Measurements from ENCODE around the gene TRIP6. TPM values are rescaled to one million over a fixed set of nuclear protein-coding genes. Genes with fewer than 3 reads are reported as not detected.

The TRIP6 gene
- total and polyA plus RNA-seq, 2 of the 8 experiments (the other 6 are each of a cell fraction or from before 2014, with no cell fraction given), result 88.4 to 103 TPM

- Histone ChIP-seq H4K8ac (ENCODE audit: extremely low read depth, insufficient read depth, low read length) (no peak within 1 kb of the TSS), H4K5ac (ENCODE audit: insufficient read length, low read depth, low read length) (no peak within 1 kb of the TSS), H3K23me2 (ENCODE audit: low read depth, low read length) (peaks cover 6% of the 10 kb centered on the region; the same call in 1 of the 2 replicates), H3K36me3 (ENCODE audit: control insufficient read depth in 2 of 4, insufficient read depth in 4 of 4, low read length in 3 of 4) (no peaks in the 10 kb centered on the region), H3K9me3 (ENCODE audit: insufficient read depth in 2 of 2, low read depth in 1 of 2, low read length in 1 of 2) (no peaks in the 10 kb centered on the region), H2BK12ac (ENCODE audit: low read depth, low read length) (peak within 1 kb of the TSS; percentile 9; the same call in 1 of the 2 replicates), H3K27me3 (replicated peaks in 1 of 4; ENCODE audit: control insufficient read depth in 3 of 4, extremely low read depth in 1 of 4, insufficient read depth in 3 of 4, low read length in 3 of 4) (peaks cover 15 to 35% (median 19%) of the 10 kb centered on the region in 4 experiments), H4K20me1 (replicated peaks in 1 of 2; ENCODE audit: control insufficient read depth in 1 of 2, insufficient read depth in 2 of 2, low read length in 2 of 2) (peaks cover 0 to 5% of the 10 kb centered on the region in 2 experiments), H2BK120ac (replicated peaks; ENCODE audit: low read depth, low read length) (no peak within 1 kb of the TSS), H3K56ac (replicated peaks; ENCODE audit: insufficient read length, low read depth, low read length) (no peak within 1 kb of the TSS), H3K18ac (ENCODE audit: extremely low read depth, low read length) (peak within 1 kb of the TSS; percentile 11), H2AK5ac (ENCODE audit: low read depth, low read length) (no peak within 1 kb of the TSS), H2BK5ac (ENCODE audit: low read depth, low read length) (no peak within 1 kb of the TSS), H4K91ac (replicated peaks; ENCODE audit: insufficient read length, low read length) (peak within 1 kb of the TSS; percentile 55), H3K27ac (ENCODE audit: low read depth, low read length) (no peak within 1 kb of the TSS), H2BK20ac (ENCODE audit: low read length) (no peak within 1 kb of the TSS), H3K79me1 (ENCODE audit: low read depth, low read length) (no peaks in the 10 kb centered on the region), H3K9ac (replicated peaks in 1 of 4; ENCODE audit: extremely low read depth in 1 of 4, low read depth in 3 of 4, low read length in 3 of 4) (no peak within 1 kb of the TSS), H3K23ac (ENCODE audit: insufficient read length) (no peak within 1 kb of the TSS), H3K79me2 (ENCODE audit: control insufficient read depth in 1 of 2, insufficient read depth in 2 of 2, low read length in 2 of 2) (no peaks in the 10 kb centered on the region), H2AFZ (ENCODE audit: low read length) (no peak within 1 kb of the TSS), H3K4me2 (ENCODE audit: insufficient read depth in 1 of 2, low read depth in 2 of 2, low read length in 2 of 2) (peak within 1 kb of the TSS; percentile 74 to 78), H3K4me3 (ENCODE audit: extremely low read depth in 1 of 4, insufficient read depth in 2 of 4, low read depth in 3 of 4, low read length in 4 of 4) (peak within 1 kb of the TSS; percentile 10 to 73 (median 42)), H3K4ac (replicated peaks; ENCODE audit: insufficient read length, low read depth, low read length) (peak within 1 kb of the TSS; percentile 65), H3K4me1 (replicated peaks in 1 of 4; ENCODE audit: control insufficient read depth in 3 of 4, insufficient read depth in 4 of 4, low read length in 3 of 4) (peaks cover 0 to 10% (median 6%) of the 10 kb centered on the region in 4 experiments; a peak in 6 of 7 replicates), H3K14ac (ENCODE audit: insufficient read length) (no peak within 1 kb of the TSS), H2BK15ac (ENCODE audit: low read length) (peak within 1 kb of the TSS; percentile 75; the same call in 1 of the 2 replicates)
- DNase-seq (ENCODE audit: low read depth in 1 of 2, low spot score in 2 of 2), result no peak
- ChIA-PET CTCF (ENCODE audit: partially characterized antibody) (interaction anchor here (0.6 to 2.5 kb wide), 8 partner anchors 55 to 264 kb away, joined by 3 to 17 read pairs (median 6); partner anchors contain the start of genes MUC3A and TRIM56), POLR2A (ENCODE audit: partially characterized antibody) (interaction anchor here (0.5 to 1.8 kb wide), 6 partner anchors 14 to 403 kb away, joined by 3 to 5 read pairs (median 4); no protein-coding TSS in a partner anchor)
- FAIRE-seq, result no peak
- 2% methylated on average over 12 of the region's 32 CpGs; no CpG with 5 or more reads in 1 of the 2 experiments for WGBS, 2 experiments (ENCODE audit: extremely low coverage in 1 of 2, insufficient coverage in 1 of 2, insufficient read length in 1 of 2, insufficient replicate concordance in 2 of 2, low coverage in 1 of 2, low lambda C conversion rate in 2 of 2, missing lambda C conversion rate in 1 of 2)
- no peak for TF ChIP-seq E2F6 (IDR thresholded peaks at IDR 0.05)
- TF ChIP-seq EZH2 (IDR thresholded peaks at IDR 0.05; ENCODE audit: low read depth, low read length, severe bottlenecking), result peak; percentile 65
Observed at GRCh38 chr7:100895701-100895955, 28.4 kb downstream of the TRIP6 start, which contains the start of gene ACHE. TSS of gene ACHE (minus strand) at chr7:100895888. CDS start at chr7:100894232, 1,656 bp downstream.
